Gastrocnemius medialis (tissue), 4 donors: ENCODE measurements around the gene KISS1R. TPM values are rescaled to one million over a fixed set of nuclear protein-coding genes. Genes with fewer than 3 reads are reported as not detected.

Source experiments
- ATAC-seq, 2 donors: fragments of 150-250 bp; one replicate each; pipeline ENCODE4 v1.9.1; 2016
- DNase-seq, 2 donors: peaks; one replicate each; pipeline ENCODE4 v3.0.0-alpha.2; 2019
- H3K27ac ChIP-seq, 4 donors: fragments of 200-600 bp; sonication (generic); 1 replicate in 1 of 4; 2 replicates in 3 of 4; pipeline ENCODE4 v1.5.1; 2016 to 2018; ENCODE audit warnings: mild to moderate bottlenecking in 2 of 4, moderate library complexity in 1 of 4
- H3K27me3 ChIP-seq, 3 donors: fragments of 200-600 bp; sonication (generic) in 2 of 3; 1 replicate in 1 of 3; 2 replicates in 2 of 3; pipeline versions ENCODE4 v1.5.1 to v1.6.0; 2016 to 2019; ENCODE audit warnings: mild to moderate bottlenecking in 1 of 3, moderate library complexity in 1 of 3
- H3K36me3 ChIP-seq, 2 donors: fragments of 200-600 bp; sonication (generic) in 1 of 2; one replicate each; pipeline ENCODE4 v1.5.1; 2017 to 2018
- H3K4me1 ChIP-seq, 2 donors: fragments of 200-600 bp; sonication (generic) in 1 of 2; one replicate each; pipeline ENCODE4 v1.5.1; 2016 to 2017; ENCODE audit warnings: mild to moderate bottlenecking in 2 of 2
- H3K4me3 ChIP-seq, 4 donors: fragments of 200-600 bp; sonication (generic) in 3 of 4; 1 replicate in 1 of 4; 2 replicates in 3 of 4; pipeline ENCODE4 v1.5.1; 2016 to 2019; ENCODE audit warnings: mild to moderate bottlenecking in 2 of 4
- H3K9me3 ChIP-seq, 3 donors: fragments of 200-600 bp; sonication (generic) in 2 of 3; 1 replicate in 1 of 3; 2 replicates in 2 of 3; pipeline ENCODE4 v1.5.1; 2016 to 2019
- POLR2A ChIP-seq, 2 donors: fragments of 450-650 bp; IDR thresholded peaks; one replicate each; pipeline ENCODE4 v1.6.1; 2017; ENCODE audit warnings: antibody characterized with exemption in 2 of 2, mild to moderate bottlenecking in 2 of 2, moderate library complexity in 2 of 2
- in situ Hi-C, 4 donors: fragments of 200-750 bp; cut with MboI; loops; one replicate each; pipeline versions ENCODE4 v1.15.0 to v1.8.0; 2017; ENCODE audit warnings: low sequenced_read_pairs in 4 of 4
- intact Hi-C: fragments of 100-400 bp; cut with DNase I; formaldehyde crosslinking; loops from one replicate; pipeline ENCODE4 v1.15.1; 2023; ENCODE audit warnings: low total_unique reads
- total RNA-seq, 4 donors: library from RNA; depleted of rRNA; stranded (reverse); fragments of >200 nt; gene quantifications; one replicate each; pipeline versions ENCODE4 v1.1.0 to v1.2.3, GENCODE V29; 2016
- TF ChIP-seq, protein P1 (sequence below), 5 experiments: fragments of 450-650 bp in 3 of 5; fragments of 200-600 bp in 2 of 5; sonication (generic) in 2 of 5; IDR thresholded peaks in 4 of 5; conservative IDR thresholded peaks in 1 of 5; 1 replicate in 4 of 5; 2 replicates in 1 of 5; pipeline ENCODE4 v1.5.1; 2016 to 2019; ENCODE audit warnings: antibody characterized with exemption in 5 of 5, mild to moderate bottlenecking in 3 of 5, moderate library complexity in 3 of 5

Gene KISS1R
- total RNA-seq, 4 donors from 2014 or later = not detected

- no peak for TF ChIP-seq POLR2A (IDR thresholded peaks at IDR 0.05)
- TF ChIP-seq, protein P1, sequence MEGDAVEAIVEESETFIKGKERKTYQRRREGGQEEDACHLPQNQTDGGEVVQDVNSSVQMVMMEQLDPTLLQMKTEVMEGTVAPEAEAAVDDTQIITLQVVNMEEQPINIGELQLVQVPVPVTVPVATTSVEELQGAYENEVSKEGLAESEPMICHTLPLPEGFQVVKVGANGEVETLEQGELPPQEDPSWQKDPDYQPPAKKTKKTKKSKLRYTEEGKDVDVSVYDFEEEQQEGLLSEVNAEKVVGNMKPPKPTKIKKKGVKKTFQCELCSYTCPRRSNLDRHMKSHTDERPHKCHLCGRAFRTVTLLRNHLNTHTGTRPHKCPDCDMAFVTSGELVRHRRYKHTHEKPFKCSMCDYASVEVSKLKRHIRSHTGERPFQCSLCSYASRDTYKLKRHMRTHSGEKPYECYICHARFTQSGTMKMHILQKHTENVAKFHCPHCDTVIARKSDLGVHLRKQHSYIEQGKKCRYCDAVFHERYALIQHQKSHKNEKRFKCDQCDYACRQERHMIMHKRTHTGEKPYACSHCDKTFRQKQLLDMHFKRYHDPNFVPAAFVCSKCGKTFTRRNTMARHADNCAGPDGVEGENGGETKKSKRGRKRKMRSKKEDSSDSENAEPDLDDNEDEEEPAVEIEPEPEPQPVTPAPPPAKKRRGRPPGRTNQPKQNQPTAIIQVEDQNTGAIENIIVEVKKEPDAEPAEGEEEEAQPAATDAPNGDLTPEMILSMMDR (IDR thresholded peaks at IDR 0.05 in 4 of 5, conservative IDR thresholded peaks at IDR 0.05 in 1 of 5) = no peak
- H3K36me3 ChIP-seq = no peaks in the 10 kb centered on the region
- ATAC-seq (no peak), DNase-seq (no peak)
- no peaks in the 10 kb centered on the region for H3K9me3 ChIP-seq
- no peaks in the 10 kb centered on the region for H3K27me3 ChIP-seq
- no peak overlapping the region for H3K27ac ChIP-seq
- intact Hi-C loops (no loop called here), in situ Hi-C loops (no loop called here)
- H3K4me1 ChIP-seq = peaks cover 20 to 34% of the 10 kb centered on the region in 2 donors
- no peak overlapping the region for H3K4me3 ChIP-seq
These were observed 14.9 kb downstream of the KISS1R start for GRCh38 chr19:931860-932647.

DNA sequence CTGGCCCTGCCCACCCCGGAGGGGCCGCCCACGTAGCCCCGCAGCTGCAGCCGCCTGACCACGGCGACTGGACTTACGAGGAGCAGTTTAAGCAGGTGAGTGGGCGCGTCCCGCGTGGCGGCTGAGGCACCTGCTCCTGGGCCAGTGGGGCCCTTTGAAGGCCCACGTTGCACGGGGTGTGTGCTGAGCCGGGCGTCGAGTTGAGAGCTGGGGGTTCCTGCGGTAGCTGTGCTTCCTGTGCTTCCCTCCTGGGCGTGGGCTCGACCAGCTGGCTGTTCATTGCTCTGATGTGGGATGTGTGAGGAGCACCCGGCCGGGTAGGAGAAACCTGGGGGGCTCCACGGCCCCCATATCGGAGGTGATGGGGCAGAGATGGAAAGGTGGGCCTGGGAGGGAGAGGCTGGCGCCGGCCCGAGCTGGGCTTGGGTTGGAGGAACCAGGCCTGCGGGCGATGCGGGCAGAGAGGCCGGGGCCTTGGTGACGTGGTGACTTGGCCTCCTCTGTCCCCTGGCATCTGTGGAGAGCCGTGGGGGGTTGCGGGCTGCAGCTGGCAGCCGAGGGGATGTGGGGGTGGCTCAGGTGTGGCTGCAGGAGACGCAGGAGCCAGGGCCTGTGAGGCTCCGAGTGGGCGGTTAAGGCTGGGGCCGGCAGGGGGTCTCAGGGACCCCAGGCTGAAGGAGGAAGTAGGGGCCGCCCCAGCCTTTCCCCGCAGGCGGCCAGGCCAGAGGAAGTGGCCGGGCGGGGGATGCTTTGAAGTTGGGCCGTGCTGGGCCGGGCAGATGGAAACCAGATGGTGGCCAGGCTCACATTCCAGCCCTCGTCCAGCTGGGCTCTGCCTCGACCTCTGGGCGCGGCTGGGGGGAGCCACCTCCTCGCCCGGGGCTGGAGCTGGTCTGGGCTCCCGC, 15.8 kb downstream of the KISS1R start:
- intact Hi-C loops (no loop called here), in situ Hi-C loops (no loop called here)
- Histone ChIP-seq H3K9me3 (no peaks in the 10 kb centered on the region), H3K36me3 (no peaks in the 10 kb centered on the region), H3K27me3 (no peaks in the 10 kb centered on the region), H3K27ac (peak overlapping the region in 1 of 4 donors; percentile 18), H3K4me3 (peak overlapping the region in 2 of 4 donors; percentile 0 to 34), H3K4me1 (peaks cover 20 to 28% of the 10 kb centered on the region in 2 donors)
- DNase-seq (peak in 1 of 2 donors; percentile 44), ATAC-seq (no peak)
- TF ChIP-seq, protein P1 (IDR thresholded peaks at IDR 0.05 in 4 of 5, conservative IDR thresholded peaks at IDR 0.05 in 1 of 5) = no peak
- no peak for TF ChIP-seq POLR2A (IDR thresholded peaks at IDR 0.05)

DNA sequence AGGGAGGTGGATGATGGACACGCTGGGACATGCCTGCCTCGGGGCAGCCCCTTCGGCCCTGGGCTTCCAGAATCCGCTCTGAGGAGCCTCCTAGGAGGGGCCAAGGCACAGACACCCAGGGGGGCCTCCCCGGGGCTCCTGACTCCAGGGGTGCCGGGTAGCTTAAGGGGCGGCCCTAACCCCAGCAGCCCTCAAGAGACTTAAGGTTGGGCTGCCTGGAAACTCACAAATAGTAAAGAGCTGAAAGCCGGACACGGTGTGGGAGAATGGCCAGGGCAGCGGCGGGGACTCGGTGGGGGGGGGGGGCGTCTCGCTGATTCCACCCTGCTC, 16.4 kb downstream of the KISS1R start:
- Histone ChIP-seq H3K27me3 (no peaks in the 10 kb centered on the region), H3K9me3 (no peaks in the 10 kb centered on the region), H3K36me3 (no peaks in the 10 kb centered on the region), H3K27ac (peak overlapping the region in 2 of 4 donors; percentile 75 to 79), H3K4me1 (peaks cover 20 to 28% of the 10 kb centered on the region in 2 donors), H3K4me3 (no peak overlapping the region)
- no peak for ATAC-seq
- DNase-seq = no peak
- intact Hi-C loops = no loop called here
- in situ Hi-C loops = no loop called here
- TF ChIP-seq, protein P1 (IDR thresholded peaks at IDR 0.05 in 4 of 5, conservative IDR thresholded peaks at IDR 0.05 in 1 of 5) = no peak

DNA sequence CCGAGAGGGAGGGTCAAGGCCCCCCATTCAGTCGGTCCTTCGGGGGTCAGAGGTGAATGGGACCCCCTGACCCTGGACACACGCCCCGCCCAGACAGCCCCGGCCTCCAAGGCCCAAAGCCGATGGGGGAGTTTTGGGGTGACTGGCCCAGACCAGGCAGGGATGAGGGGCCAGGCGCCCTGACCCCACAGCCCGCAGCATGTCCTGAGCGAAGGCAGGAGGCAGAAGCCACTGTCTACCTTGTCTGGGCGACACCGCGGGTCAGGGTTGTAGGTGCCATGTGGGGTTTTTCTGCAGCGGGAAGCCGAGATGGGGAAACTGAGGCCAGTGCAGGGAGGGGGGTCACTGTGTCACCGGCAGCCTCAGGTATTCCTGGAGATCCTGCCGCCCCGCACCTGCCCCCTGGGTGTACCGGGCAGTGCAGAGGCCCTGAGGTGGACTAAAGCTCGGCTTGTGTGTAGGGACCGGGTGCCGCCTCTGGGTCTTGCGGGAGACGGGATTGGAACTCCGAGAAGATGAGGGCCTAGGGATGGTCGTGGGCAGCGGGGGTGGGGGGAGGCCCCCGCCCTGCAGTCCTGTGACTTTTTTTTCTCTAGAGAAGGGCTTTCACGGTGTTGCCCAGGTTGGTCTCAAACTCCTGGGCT, 17.2 kb downstream of the KISS1R start:
- peak overlapping the region in 1 of 4 donors; percentile 7 for H3K4me3 ChIP-seq
- no peaks in the 10 kb centered on the region for H3K9me3 ChIP-seq
- H3K27ac ChIP-seq = peak overlapping the region; percentile 71 to 79 (median 74)
- peaks cover 20 to 28% of the 10 kb centered on the region in 2 donors for H3K4me1 ChIP-seq
- DNase-seq = no peak
- in situ Hi-C loops (no loop called here), intact Hi-C loops (no loop called here)
- no peak for TF ChIP-seq POLR2A (IDR thresholded peaks at IDR 0.05)
- TF ChIP-seq, protein P1 (IDR thresholded peaks at IDR 0.05 in 4 of 5, conservative IDR thresholded peaks at IDR 0.05 in 1 of 5) = no peak
- H3K27me3 ChIP-seq = no peaks in the 10 kb centered on the region
- H3K36me3 ChIP-seq = no peaks in the 10 kb centered on the region
- peak in 1 of 2 donors; percentile 12 for ATAC-seq
